Adrenal gland (tissue), 12 donors: Measurements from ENCODE around the gene GMCL1. TPM values are rescaled to one million over a fixed set of nuclear protein-coding genes. Genes with fewer than 3 reads are reported as not detected.

Source experiments
- DNase-seq, 7 donors: peaks; one replicate each; pipeline ENCODE4 v3.0.0-alpha.2; 2019 to 2020
- H3K27ac ChIP-seq, 5 donors: fragments of 200-600 bp; sonication (generic) in 4 of 5; 1 replicate in 3 of 5; 2 replicates in 2 of 5; pipeline versions ENCODE4 v1.5.1 to v1.8.0; 2016 to 2020; ENCODE audit warnings: mild to moderate bottlenecking in 1 of 5
- H3K27me3 ChIP-seq: fragments of 200-600 bp; 2 replicates; pipeline ENCODE4 v1.8.0; 2021
- H3K36me3 ChIP-seq, 2 donors: fragments of 200-600 bp; replicated peaks in 1 of 2; 1 replicate in 1 of 2; 2 replicates in 1 of 2; pipeline versions ENCODE4 v1.5.1 to v1.8.0; 2018 to 2022
- H3K4me1 ChIP-seq, 2 donors: fragments of 200-600 bp; replicated peaks in 1 of 2; 1 replicate in 1 of 2; 2 replicates in 1 of 2; pipeline versions ENCODE4 v1.5.1 to v1.8.0; 2018 to 2021
- H3K4me3 ChIP-seq, 4 donors: fragments of 200-600 bp; sonication (generic) in 3 of 4; one replicate each; pipeline ENCODE4 v1.5.1; 2016 to 2018
- H3K9me3 ChIP-seq, 3 donors: fragments of 200-600 bp; sonication (generic) in 1 of 3; replicated peaks in 1 of 3; 1 replicate in 2 of 3; 2 replicates in 1 of 3; pipeline versions ENCODE4 v1.5.1 to v1.8.0; 2016 to 2021
- CTCF ChIP-seq, 6 experiments: fragments of 450-650 bp in 4 of 6; fragments of 200-600 bp in 2 of 6; sonication (generic) in 1 of 6; IDR thresholded peaks; 1 replicate in 5 of 6; 2 replicates in 1 of 6; pipeline versions ENCODE4 v1.5.1 to v1.8.0; 2016 to 2021; ENCODE audit warnings: antibody characterized with exemption in 6 of 6, mild to moderate bottlenecking in 2 of 6, moderate library complexity in 1 of 6
- POLR2A ChIP-seq, 2 donors: fragments of 450-650 bp; IDR thresholded peaks; one replicate each; pipeline ENCODE4 v1.6.1; 2017; ENCODE audit warnings: antibody characterized with exemption in 2 of 2, mild to moderate bottlenecking in 2 of 2, moderate library complexity in 1 of 2
- WGBS, 4 donors: extraction: QIAGEN DNeasy Blood & Tissue Kit in 2 of 4; methylation state at CpG; one replicate each; pipeline versions ENCODE4 v1.1.5 to v1.1.7; 2013 to 2017; 5-methylcytosine and 5-hydroxymethylcytosine counted together
- intact Hi-C, 2 donors: fragments of 100-400 bp; cut with DNase I; formaldehyde crosslinking; loops; one replicate each; pipeline versions ENCODE4 v1.14.1 to v1.15.0; 2022 to 2023
- polyA plus RNA-seq, 3 donors: library from polyadenylated mRNA; stranded (reverse); fragments of 200-250 nt in 2 of 3; fragments of 350-450 nt in 1 of 3; fragmentation: Illumina TruSeq in 1 of 3; extraction: RNeasy Lipid Tissue Mini Kit (QIAGEN cat#74804) in 1 of 3; gene quantifications; one replicate each; pipeline ENCODE4 v1.2.3, GENCODE V29; 2013 to 2014
- total RNA-seq, 9 donors: library from RNA; depleted of rRNA in 4 of 9; stranded (reverse); fragments of >200 nt in 4 of 9; fragments of 120-200 nt in 1 of 9; fragmentation: NEBNext Ultra II Directional in 1 of 9; extraction: Animal tissue kit (Norgen Biotek cat#: 25700) in 1 of 9; gene quantifications; one replicate each; pipeline versions ENCODE4 v1.1.0 to v1.2.4, GENCODE V29; 2013 to 2023
- donor health status: healthy with polysubstance abuse.
- donor health status: Bipolar disorder and iron deficiency.
- donor health status: DM: yes; HTN: yes; CAD: no.
- donor health status: DM: no; HTN: no; CAD: no.
- donor health status: DM: no; HTN: no; CAD: no.
- donor health status: DM: yes; HTN: yes; CAD: no.

Gene GMCL1
- total and polyA plus RNA-seq, 12 donors, result 2.8 to 14.9 (median 10.2) TPM

DNA sequence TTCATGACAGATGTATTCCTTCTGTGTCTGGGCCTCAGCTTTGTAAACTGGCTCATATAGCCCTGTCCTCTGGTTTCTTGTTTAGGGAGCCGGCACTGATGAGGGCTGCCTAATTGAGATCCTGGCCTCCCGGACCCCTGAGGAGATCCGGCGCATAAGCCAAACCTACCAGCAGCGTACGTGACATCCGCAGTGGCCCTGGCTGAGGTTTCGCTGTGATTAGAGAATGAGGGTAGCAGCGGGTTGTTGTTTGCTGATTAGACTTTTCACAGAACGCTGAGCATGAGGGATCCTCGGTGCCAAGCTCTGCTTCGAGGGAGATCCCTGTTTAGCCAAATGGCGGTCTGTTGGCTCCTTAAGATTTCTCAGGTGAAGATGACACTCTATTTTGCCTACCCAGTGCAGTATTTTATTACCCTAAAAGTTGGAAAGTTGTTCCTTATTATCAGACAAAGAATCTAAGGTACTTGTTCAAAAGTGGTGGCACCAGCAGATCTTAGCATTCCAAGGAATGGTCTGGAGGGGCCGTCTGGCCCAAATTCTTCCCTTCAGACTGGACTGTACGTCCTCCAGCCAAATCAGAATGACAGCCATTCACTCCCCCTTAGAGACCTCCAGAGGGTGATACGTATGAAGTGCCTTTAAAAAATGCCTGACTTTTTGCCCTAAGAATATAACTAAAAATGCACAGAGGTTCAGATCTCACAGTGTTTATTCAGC is 21.5 kb upstream of the GMCL1 start:
- peaks cover 0 to 6% of the 10 kb centered on the region in 2 donors for H3K36me3 ChIP-seq
- H3K4me1 ChIP-seq, result no peaks in the 10 kb centered on the region
- no peak overlapping the region for H3K27ac ChIP-seq
- no peak overlapping the region for H3K4me3 ChIP-seq
- H3K27me3 ChIP-seq, result no peaks in the 10 kb centered on the region
- WGBS, 4 donors, result 92 to 95% (median 94%) methylated on average over 14 to 16 of the region's 16 CpGs
- intact Hi-C loops, result no loop called here
- TF ChIP-seq CTCF (IDR thresholded peaks at IDR 0.05) (no peak), POLR2A (IDR thresholded peaks at IDR 0.05) (no peak)
- DNase-seq, result no peak
- H3K9me3 ChIP-seq, result no peaks in the 10 kb centered on the region

- Histone ChIP-seq H3K36me3 (peaks cover 0 to 6% of the 10 kb centered on the region in 2 donors), H3K4me3 (no peak overlapping the region), H3K27ac (no peak overlapping the region), H3K4me1 (no peaks in the 10 kb centered on the region), H3K27me3 (no peaks in the 10 kb centered on the region), H3K9me3 (no peaks in the 10 kb centered on the region)
- DNase-seq, result no peak
- TF ChIP-seq CTCF (IDR thresholded peaks at IDR 0.05) (no peak), POLR2A (IDR thresholded peaks at IDR 0.05) (no peak)
- intact Hi-C loops, result loop anchor here in 1 of 2 donors (10.0 kb wide), 1 partner anchor 246 kb away; no protein-coding TSS in a partner anchor
- 94 to 97% (median 95%) methylated on average over 6 of the region's 6 CpGs for WGBS, 4 donors
These were observed 18.9 kb upstream of the GMCL1 start for GRCh38 chr2:69810550-69810949.

GRCh38 chr2:69811018-69811417 is 18.4 kb upstream of the GMCL1 start:
- H3K4me3 ChIP-seq, result no peak overlapping the region
- 93 to 97% (median 95%) methylated on average over 5 of the region's 5 CpGs for WGBS, 4 donors
- H3K4me1 ChIP-seq, result no peaks in the 10 kb centered on the region
- no peak overlapping the region for H3K27ac ChIP-seq
- intact Hi-C loops, result loop anchor here in 1 of 2 donors (10.0 kb wide), 1 partner anchor 246 kb away; no protein-coding TSS in a partner anchor
- no peaks in the 10 kb centered on the region for H3K27me3 ChIP-seq
- H3K36me3 ChIP-seq, result peaks cover 0 to 6% of the 10 kb centered on the region in 2 donors
- no peak for TF ChIP-seq POLR2A (IDR thresholded peaks at IDR 0.05)
- TF ChIP-seq CTCF (IDR thresholded peaks at IDR 0.05), result no peak
- no peak for DNase-seq
- no peaks in the 10 kb centered on the region for H3K9me3 ChIP-seq

GRCh38 chr2:69811591-69811990 is 17.9 kb upstream of the GMCL1 start:
- no peaks in the 10 kb centered on the region for H3K4me1 ChIP-seq
- WGBS, 4 donors, result 92 to 97% (median 95%) methylated on average over 3 of the region's 3 CpGs
- no peak overlapping the region for H3K4me3 ChIP-seq
- no peaks in the 10 kb centered on the region for H3K27me3 ChIP-seq
- no peaks in the 10 kb centered on the region for H3K9me3 ChIP-seq
- H3K36me3 ChIP-seq, result peaks cover 0 to under 1% of the 10 kb centered on the region in 2 donors
- H3K27ac ChIP-seq, result no peak overlapping the region
- DNase-seq, result no peak
- intact Hi-C loops, result loop anchor here in 1 of 2 donors (10.0 kb wide), 1 partner anchor 247 kb away; no protein-coding TSS in a partner anchor
- no peak for TF ChIP-seq POLR2A (IDR thresholded peaks at IDR 0.05)
- no peak for TF ChIP-seq CTCF (IDR thresholded peaks at IDR 0.05)
